HG02798 (cell line): ENCODE data around the gene KHDC1.
"Not testable (repeated sequence)": the region's sequence is repeated elsewhere in the genome, so short reads cannot be mapped to it uniquely, and the experiment has no call there.

Experiments used
- ATAC-seq: cut with Tn5 transposase; IDR thresholded peaks from one replicate; pipeline ENCODE4 v1.9.1; 2021; ENCODE audit warnings: mild to moderate bottlenecking; ENCODE audit not compliant: unreplicated experiment, poor library complexity

The KHDC1 gene

GRCh38 chr6:73262671-73263569, at the start of gene KHDC1:
Gene KHDC1, minus strand, starts transcription at chr6:73263196. Its CDS starts 20,679 bp downstream, at chr6:73242517.
- ATAC-seq, result peak; percentile 94

GRCh38 chr6:73310503-73310845, 47.5 kb upstream of the KHDC1 start:
- not testable (repeated sequence) for ATAC-seq

- peak; percentile 98 for ATAC-seq
These were observed 46.9 kb upstream of the KHDC1 start for GRCh38 chr6:73309785-73310502.

GRCh38 chr6:73309535-73309784, 46.5 kb upstream of the KHDC1 start:
- no peak for ATAC-seq

- ATAC-seq, result no peak
These were observed 45.9 kb upstream of the KHDC1 start for GRCh38 chr6:73308712-73309534.

GRCh38 chr6:73303773-73304172, 40.8 kb upstream of the KHDC1 start:
- ATAC-seq, result not testable (repeated sequence)

- ATAC-seq, result no peak
These were observed 39.3 kb upstream of the KHDC1 start for GRCh38 chr6:73302339-73302738.

- no peak for ATAC-seq
These were observed 36.4 kb upstream of the KHDC1 start for GRCh38 chr6:73299151-73299971.

- ATAC-seq, result no peak
These were observed 30.3 kb upstream of the KHDC1 start for GRCh38 chr6:73293331-73293730.

GRCh38 chr6:73290435-73290834, 27.4 kb upstream of the KHDC1 start:
- no peak for ATAC-seq

GRCh38 chr6:73286752-73287151, 23.8 kb upstream of the KHDC1 start:
- no peak for ATAC-seq

GRCh38 chr6:73285674-73286283, 22.8 kb upstream of the KHDC1 start:
- ATAC-seq, result no peak

- no peak for ATAC-seq
These were observed 19.9 kb upstream of the KHDC1 start for GRCh38 chr6:73282871-73283270.

GRCh38 chr6:73281684-73282083, 18.7 kb upstream of the KHDC1 start:
- ATAC-seq, result not testable (repeated sequence)

GRCh38 chr6:73269296-73269695, 6.3 kb upstream of the KHDC1 start:
- not testable (repeated sequence) for ATAC-seq

GRCh38 chr6:73268896-73269295, 5.9 kb upstream of the KHDC1 start:
- not testable (repeated sequence) for ATAC-seq

GRCh38 chr6:73264446-73264845, 1.4 kb upstream of the KHDC1 start:
- ATAC-seq, result no peak

GRCh38 chr6:73263570-73263909, 544 bp upstream of the KHDC1 start:
- no peak for ATAC-seq

- no peak for ATAC-seq
These were observed 4.3 kb downstream of the KHDC1 start for GRCh38 chr6:73258721-73259120.

GRCh38 chr6:73254323-73254722, 8.7 kb downstream of the KHDC1 start:
- not testable (repeated sequence) for ATAC-seq
